Measurements from ENCODE around the gene MYH7.

DNA sequence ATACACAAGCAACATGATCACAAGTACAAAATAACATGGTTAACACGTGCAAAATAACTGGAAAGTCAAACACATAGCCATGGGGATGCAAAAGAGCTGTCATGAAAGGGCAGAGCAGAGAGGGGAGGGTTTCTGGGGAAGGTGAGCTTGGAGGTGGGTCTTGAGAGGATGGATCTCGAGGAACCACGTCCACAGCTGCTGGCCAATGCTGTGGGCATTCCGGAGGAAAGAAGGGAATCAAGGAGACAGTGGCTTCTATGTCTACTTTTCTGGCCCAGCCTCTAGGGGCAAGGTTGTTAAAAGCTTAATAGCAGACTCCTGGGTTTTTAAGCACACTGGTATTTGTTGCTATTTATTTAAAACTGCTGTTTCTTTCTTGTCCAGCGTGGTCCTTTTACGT is 8.4 kb upstream of the MYH7 start:
- TF ChIP-seq, protein P1, sequence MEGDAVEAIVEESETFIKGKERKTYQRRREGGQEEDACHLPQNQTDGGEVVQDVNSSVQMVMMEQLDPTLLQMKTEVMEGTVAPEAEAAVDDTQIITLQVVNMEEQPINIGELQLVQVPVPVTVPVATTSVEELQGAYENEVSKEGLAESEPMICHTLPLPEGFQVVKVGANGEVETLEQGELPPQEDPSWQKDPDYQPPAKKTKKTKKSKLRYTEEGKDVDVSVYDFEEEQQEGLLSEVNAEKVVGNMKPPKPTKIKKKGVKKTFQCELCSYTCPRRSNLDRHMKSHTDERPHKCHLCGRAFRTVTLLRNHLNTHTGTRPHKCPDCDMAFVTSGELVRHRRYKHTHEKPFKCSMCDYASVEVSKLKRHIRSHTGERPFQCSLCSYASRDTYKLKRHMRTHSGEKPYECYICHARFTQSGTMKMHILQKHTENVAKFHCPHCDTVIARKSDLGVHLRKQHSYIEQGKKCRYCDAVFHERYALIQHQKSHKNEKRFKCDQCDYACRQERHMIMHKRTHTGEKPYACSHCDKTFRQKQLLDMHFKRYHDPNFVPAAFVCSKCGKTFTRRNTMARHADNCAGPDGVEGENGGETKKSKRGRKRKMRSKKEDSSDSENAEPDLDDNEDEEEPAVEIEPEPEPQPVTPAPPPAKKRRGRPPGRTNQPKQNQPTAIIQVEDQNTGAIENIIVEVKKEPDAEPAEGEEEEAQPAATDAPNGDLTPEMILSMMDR (conservative IDR thresholded peaks at IDR 0.05; ENCODE audit: low read depth, low read length): no peak
- TF ChIP-seq POLR2A (IDR thresholded peaks at IDR 0.05; ENCODE audit: low read depth, low read length) (no peak), FOS (IDR thresholded peaks at IDR 0.05; ENCODE audit: low read depth, low read length) (no peak), SMC3 (IDR thresholded peaks at IDR 0.05; ENCODE audit: low read depth, low read length) (no peak), CEBPB (IDR thresholded peaks at IDR 0.05; ENCODE audit: low read depth, low read length) (no peak), RFX5 (IDR thresholded peaks at IDR 0.05; ENCODE audit: low read depth, low read length) (no peak), RAD21 (IDR thresholded peaks at IDR 0.05; ENCODE audit: low read length) (no peak)
- TF ChIP-seq, protein P2, sequence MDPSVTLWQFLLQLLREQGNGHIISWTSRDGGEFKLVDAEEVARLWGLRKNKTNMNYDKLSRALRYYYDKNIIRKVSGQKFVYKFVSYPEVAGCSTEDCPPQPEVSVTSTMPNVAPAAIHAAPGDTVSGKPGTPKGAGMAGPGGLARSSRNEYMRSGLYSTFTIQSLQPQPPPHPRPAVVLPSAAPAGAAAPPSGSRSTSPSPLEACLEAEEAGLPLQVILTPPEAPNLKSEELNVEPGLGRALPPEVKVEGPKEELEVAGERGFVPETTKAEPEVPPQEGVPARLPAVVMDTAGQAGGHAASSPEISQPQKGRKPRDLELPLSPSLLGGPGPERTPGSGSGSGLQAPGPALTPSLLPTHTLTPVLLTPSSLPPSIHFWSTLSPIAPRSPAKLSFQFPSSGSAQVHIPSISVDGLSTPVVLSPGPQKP (IDR thresholded peaks at IDR 0.05; ENCODE audit: borderline replicate concordance, low read depth, low read length): no peak
